Measurements from ENCODE around the gene SLC26A8. TPM values are rescaled to one million over a fixed set of nuclear protein-coding genes. Genes with fewer than 3 reads are reported as not detected.

SLC26A8 gene
- total RNA-seq, 4 donors from 2014 or later, result 0.07 TPM; not detected in 3

- Histone ChIP-seq H3K4me3 (no peak overlapping the region), H3K27ac (no peak overlapping the region), H3K9me3 (no peaks in the 10 kb centered on the region), H3K27me3 (no peaks in the 10 kb centered on the region), H3K36me3 (no peaks in the 10 kb centered on the region), H3K4me1 (peaks cover 0 to 7% of the 10 kb centered on the region in 2 donors)
- TF ChIP-seq POLR2A (IDR thresholded peaks at IDR 0.05) (no peak), CTCF (IDR thresholded peaks at IDR 0.05) (no peak)
- no peak for DNase-seq
- intact Hi-C loops (cut with DNase I; ENCODE audit: low total_unique reads), result no loop called here
Measured at GRCh38 chr6:36062247-36062646, 37.8 kb upstream of the SLC26A8 start.

GRCh38 chr6:36061236-36061635 is 36.8 kb upstream of the SLC26A8 start:
- TF ChIP-seq CTCF (IDR thresholded peaks at IDR 0.05) (no peak), POLR2A (IDR thresholded peaks at IDR 0.05) (no peak)

GRCh38 chr6:36056178-36056577 is 31.7 kb upstream of the SLC26A8 start:
- DNase-seq, result no peak
- intact Hi-C loops (cut with DNase I; ENCODE audit: low total_unique reads), result no loop called here
- Histone ChIP-seq H3K4me1 (no peaks in the 10 kb centered on the region), H3K4me3 (no peak overlapping the region), H3K9me3 (no peaks in the 10 kb centered on the region), H3K27me3 (no peaks in the 10 kb centered on the region), H3K27ac (no peak overlapping the region), H3K36me3 (no peaks in the 10 kb centered on the region)
- TF ChIP-seq CTCF (IDR thresholded peaks at IDR 0.05) (no peak), POLR2A (IDR thresholded peaks at IDR 0.05) (no peak)

More at GRCh38 chr6:36061236-36061635, 36.8 kb upstream of the SLC26A8 start:
- DNase-seq, result no peak
- intact Hi-C loops (cut with DNase I; ENCODE audit: low total_unique reads), result no loop called here
- Histone ChIP-seq H3K9me3 (no peaks in the 10 kb centered on the region), H3K27me3 (no peaks in the 10 kb centered on the region), H3K4me3 (no peak overlapping the region), H3K27ac (no peak overlapping the region), H3K36me3 (no peaks in the 10 kb centered on the region), H3K4me1 (peaks cover 0 to 7% of the 10 kb centered on the region in 2 donors)

GRCh38 chr6:36054956-36055355 is 30.5 kb upstream of the SLC26A8 start:
- H3K27ac ChIP-seq, result peak overlapping the region; percentile 35 to 53
- no peaks in the 10 kb centered on the region for H3K4me1 ChIP-seq
- H3K27me3 ChIP-seq, result no peaks in the 10 kb centered on the region
- no peaks in the 10 kb centered on the region for H3K36me3 ChIP-seq
- no peak for TF ChIP-seq CTCF (IDR thresholded peaks at IDR 0.05)
- no peak for TF ChIP-seq POLR2A (IDR thresholded peaks at IDR 0.05)
- no peak for DNase-seq
- intact Hi-C loops (cut with DNase I; ENCODE audit: low total_unique reads), result no loop called here
- no peaks in the 10 kb centered on the region for H3K9me3 ChIP-seq
- H3K4me3 ChIP-seq, result no peak overlapping the region

GRCh38 chr6:36054415-36054814 is 30.0 kb upstream of the SLC26A8 start:
- no peaks in the 10 kb centered on the region for H3K9me3 ChIP-seq
- TF ChIP-seq CTCF (IDR thresholded peaks at IDR 0.05), result no peak
- TF ChIP-seq POLR2A (IDR thresholded peaks at IDR 0.05), result no peak
- H3K36me3 ChIP-seq, result no peaks in the 10 kb centered on the region
- H3K4me1 ChIP-seq, result no peaks in the 10 kb centered on the region
- no peak for DNase-seq
- no peak overlapping the region for H3K4me3 ChIP-seq
- intact Hi-C loops (cut with DNase I; ENCODE audit: low total_unique reads), result no loop called here
- peak overlapping the region; percentile 35 to 53 for H3K27ac ChIP-seq
- no peaks in the 10 kb centered on the region for H3K27me3 ChIP-seq
